GM18505 (cell line): ENCODE data around the gene FAM222B.
"Not testable (repeated sequence)": the region's sequence is repeated elsewhere in the genome, so short reads cannot be mapped to it uniquely, and the experiment has no call there.

Experiments
- ATAC-seq: cut with Tn5 transposase; IDR thresholded peaks from one replicate; pipeline ENCODE4 v1.9.1; 2021; ENCODE audit not compliant: unreplicated experiment
- POLR2A ChIP-seq: IDR thresholded peaks from 4 replicates; pipeline ENCODE4 v1.6.1; 2011; ENCODE audit warnings: borderline replicate concordance; ENCODE audit not compliant: insufficient read depth, insufficient read length; ENCODE audit errors: extremely low read depth

Gene FAM222B

GRCh38 chr17:28879886-28880571 is 37.4 kb upstream of the FAM222B start:
- TF ChIP-seq POLR2A, result no peak
- ATAC-seq, result no peak

- TF ChIP-seq POLR2A, result no peak
- ATAC-seq, result no peak
Observed at GRCh38 chr17:28878981-28879380, 36.4 kb upstream of the FAM222B start.

GRCh38 chr17:28878158-28878910 is 35.7 kb upstream of the FAM222B start:
- ATAC-seq, result no peak
- TF ChIP-seq POLR2A, result no peak

GRCh38 chr17:28877150-28877711 is 34.6 kb upstream of the FAM222B start:
- not testable (repeated sequence) for ATAC-seq

- no peak for ATAC-seq
- no peak for TF ChIP-seq POLR2A
Observed at GRCh38 chr17:28875848-28876550, 33.4 kb upstream of the FAM222B start.

GRCh38 chr17:28874750-28875149 is 32.2 kb upstream of the FAM222B start:
- TF ChIP-seq POLR2A, result no peak
- no peak for ATAC-seq

- ATAC-seq, result no peak
Observed at GRCh38 chr17:28873839-28874238, 31.2 kb upstream of the FAM222B start.

GRCh38 chr17:28871056-28871579 is 28.5 kb upstream of the FAM222B start:
- TF ChIP-seq POLR2A, result peak; percentile 23
- ATAC-seq, result peak; percentile 89

More at GRCh38 chr17:28873839-28874238, 31.2 kb upstream of the FAM222B start:
- no peak for TF ChIP-seq POLR2A

GRCh38 chr17:28867276-28867675 is 24.7 kb upstream of the FAM222B start:
- no peak for ATAC-seq
- no peak for TF ChIP-seq POLR2A

- peak; percentile 81 for ATAC-seq
Observed at GRCh38 chr17:28865946-28866752, 23.6 kb upstream of the FAM222B start.

GRCh38 chr17:28864991-28865849 is 22.6 kb upstream of the FAM222B start:
- TF ChIP-seq POLR2A, result no peak
- no peak for ATAC-seq

More at GRCh38 chr17:28865946-28866752, 23.6 kb upstream of the FAM222B start:
- TF ChIP-seq POLR2A, result peak; percentile 30

GRCh38 chr17:28863953-28864352 is 21.4 kb upstream of the FAM222B start:
- TF ChIP-seq POLR2A, result no peak
- no peak for ATAC-seq

- no peak for ATAC-seq
- TF ChIP-seq POLR2A, result no peak
Observed at GRCh38 chr17:28862561-28862960, 20.0 kb upstream of the FAM222B start.
